GM18498 (cell line): ENCODE results near the gene HSD17B8.

Experiments used
- ATAC-seq: cut with Tn5 transposase; IDR thresholded peaks from one replicate; pipeline ENCODE4 v1.9.1; 2021; ENCODE audit warnings: mild to moderate bottlenecking, moderate library complexity; ENCODE audit not compliant: unreplicated experiment

The HSD17B8 gene

DNA sequence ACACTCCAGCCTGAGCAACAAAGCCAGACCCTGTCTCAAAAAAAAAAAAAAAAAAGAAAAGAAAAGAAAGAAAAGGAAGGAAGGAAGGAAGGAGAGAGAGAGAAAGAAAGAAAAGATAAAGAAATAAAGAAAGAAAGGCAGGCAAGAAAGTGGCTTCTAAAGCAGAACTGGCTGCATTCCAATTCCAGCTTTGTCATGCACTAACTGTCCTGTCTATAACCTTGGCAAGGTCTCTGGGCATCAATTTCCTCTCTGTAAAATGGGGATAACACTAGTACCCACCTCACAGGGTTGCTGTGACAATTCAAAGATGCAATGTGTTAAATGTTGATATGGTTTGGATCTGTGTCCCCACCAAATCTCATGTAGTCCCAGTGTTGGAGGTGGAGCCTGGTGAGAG is 31.9 kb downstream of the HSD17B8 start:
- ATAC-seq, result no peak

DNA sequence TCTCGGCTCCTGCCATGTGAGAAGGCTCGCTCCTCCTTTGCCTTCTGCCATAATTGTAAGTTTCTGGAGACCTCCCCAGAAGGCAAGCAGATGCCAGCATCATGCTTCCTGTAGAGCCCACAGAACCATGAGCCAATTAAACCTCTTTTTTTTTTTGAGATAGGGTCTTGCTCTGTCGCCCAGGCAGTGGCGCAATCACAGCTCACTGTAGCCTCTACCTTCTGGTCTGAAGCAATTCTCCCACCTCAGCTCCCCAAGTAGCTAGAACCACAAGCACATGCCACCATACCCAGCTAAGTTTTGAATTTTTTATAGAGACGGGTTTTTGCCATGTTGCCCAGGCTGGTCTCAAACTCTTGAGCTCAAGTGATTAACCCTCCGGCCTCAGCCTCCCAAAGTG is 32.4 kb downstream of the HSD17B8 start:
- ATAC-seq, result no peak

DNA sequence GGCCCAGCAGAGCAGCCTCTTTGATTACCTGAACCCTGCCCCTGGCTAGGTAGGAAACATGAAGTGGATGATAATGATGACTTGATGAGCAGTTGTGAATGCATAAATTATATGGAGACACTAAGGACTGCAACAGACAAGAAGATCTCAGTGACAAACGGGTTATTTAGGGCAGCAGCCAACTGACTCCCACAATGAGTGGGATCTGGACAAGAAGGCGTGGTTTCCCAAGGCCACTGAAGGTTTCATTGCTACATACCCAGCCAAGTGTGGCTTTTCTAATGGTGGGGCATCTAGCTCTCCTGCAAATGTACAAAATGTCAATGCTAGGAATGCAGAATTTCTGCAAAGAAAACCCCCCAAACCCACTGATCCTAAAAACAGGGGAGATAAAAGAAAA is 33.3 kb downstream of the HSD17B8 start:
- ATAC-seq, result no peak

DNA sequence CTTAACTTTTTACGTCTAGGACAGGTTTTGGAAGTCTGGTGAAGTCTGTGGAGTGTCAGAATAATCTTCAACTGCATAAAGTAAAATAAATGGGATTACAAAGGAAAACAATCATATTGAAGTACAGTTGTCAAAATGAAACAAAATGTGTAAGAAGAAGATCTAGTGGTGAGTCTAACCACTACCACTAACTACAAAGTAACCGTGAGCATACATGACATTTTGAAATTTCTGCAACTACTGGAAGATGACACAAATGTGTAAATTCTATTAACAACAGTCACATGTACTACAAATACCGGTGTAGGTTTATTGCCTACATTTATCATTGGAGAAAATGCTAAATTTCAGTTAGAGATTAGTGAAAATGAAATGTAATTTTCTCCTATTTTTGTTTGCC is 37.5 kb downstream of the HSD17B8 start:
- ATAC-seq, result no peak

- ATAC-seq, result no peak
These were observed 39.0 kb downstream of the HSD17B8 start for GRCh38 chr6:33243476-33243875.

DNA sequence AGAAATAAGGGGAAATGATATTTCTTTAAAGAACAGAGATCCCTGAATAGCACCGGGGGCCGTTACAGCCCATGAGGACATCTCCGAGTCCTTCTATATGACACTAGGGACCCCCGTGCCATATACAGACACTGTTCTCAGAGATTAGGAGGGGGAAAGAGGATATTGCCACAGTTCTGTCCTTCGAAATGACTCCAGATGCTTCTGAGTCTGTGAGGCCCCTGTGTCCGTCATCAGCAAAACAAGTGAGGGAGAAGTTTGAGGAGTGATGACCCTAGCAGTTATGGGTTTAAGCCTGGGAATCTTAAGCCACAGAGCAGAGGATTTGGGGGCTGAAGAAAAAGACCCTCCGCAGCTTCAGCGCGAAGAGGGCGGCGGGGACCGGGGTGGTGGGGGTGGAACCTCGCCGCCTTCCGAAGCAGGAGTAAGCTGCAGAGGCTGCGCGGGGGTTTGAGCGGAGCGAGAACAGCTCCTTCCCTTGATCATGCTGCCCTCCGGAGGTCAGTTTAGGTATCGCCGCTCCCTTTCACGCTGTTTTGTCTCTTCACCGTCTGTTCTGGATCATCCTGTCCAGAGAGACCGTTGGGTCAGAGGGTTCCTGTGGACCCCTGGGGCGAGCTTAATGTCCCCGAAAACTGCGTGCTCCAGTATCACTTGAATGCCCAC is 43.7 kb downstream of the HSD17B8 start:
- ATAC-seq, result peak; percentile 38

GRCh38 chr6:33248643-33248931 is 44.1 kb downstream of the HSD17B8 start:
- peak; percentile 5 for ATAC-seq

- peak; percentile 87 for ATAC-seq
These were observed 44.7 kb downstream of the HSD17B8 start for GRCh38 chr6:33248932-33249731.

DNA sequence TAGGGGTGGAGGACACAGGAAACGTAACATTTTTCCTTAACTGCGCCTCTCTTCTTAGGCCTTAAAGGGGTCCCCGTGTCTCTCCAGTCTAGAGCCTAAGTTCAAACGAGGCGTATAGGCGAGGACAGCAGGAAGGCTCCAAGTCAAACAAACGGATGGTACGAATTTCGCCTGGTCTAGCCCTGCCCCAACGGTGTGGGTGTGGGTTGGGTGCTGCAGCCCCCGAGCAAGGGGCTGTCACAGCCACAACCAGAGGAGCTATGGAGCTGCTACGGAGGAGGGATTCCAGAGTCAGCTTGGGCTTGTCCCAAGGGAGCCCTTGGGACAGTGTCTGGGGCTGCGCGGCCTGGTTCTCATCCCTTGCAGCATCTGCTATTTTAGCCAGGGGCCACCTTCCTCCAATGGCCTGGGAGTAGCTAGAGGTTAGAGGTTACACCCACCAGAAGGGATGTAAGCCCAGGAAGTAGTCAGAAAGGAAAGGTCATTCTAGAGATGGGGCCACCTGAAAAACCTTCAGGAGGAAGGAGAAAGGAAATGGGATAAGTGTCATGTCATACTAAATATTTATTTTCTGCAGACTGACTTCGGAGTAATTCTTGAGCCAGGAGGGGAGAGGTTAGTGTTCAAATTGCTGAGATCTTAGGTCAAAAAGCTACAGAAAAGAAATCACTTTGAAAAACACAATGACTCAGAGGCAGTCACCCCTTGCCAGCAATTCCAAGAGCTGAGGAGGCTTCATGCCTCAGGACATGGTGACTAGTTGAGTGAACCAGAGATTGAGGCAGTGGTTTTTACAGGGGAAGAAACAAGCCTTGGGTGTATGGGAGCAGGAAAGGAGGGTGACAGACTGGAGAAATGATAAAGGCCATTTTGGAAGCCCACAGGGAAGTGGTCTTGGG is 45.5 kb downstream of the HSD17B8 start:
- ATAC-seq, result peak; percentile 1

GRCh38 chr6:33250731-33251130 is 46.3 kb downstream of the HSD17B8 start:
- no peak for ATAC-seq

GRCh38 chr6:33251395-33252012 is 47.0 kb downstream of the HSD17B8 start:
- ATAC-seq, result no peak

GRCh38 chr6:33252759-33253158 is 48.3 kb downstream of the HSD17B8 start:
- no peak for ATAC-seq

DNA sequence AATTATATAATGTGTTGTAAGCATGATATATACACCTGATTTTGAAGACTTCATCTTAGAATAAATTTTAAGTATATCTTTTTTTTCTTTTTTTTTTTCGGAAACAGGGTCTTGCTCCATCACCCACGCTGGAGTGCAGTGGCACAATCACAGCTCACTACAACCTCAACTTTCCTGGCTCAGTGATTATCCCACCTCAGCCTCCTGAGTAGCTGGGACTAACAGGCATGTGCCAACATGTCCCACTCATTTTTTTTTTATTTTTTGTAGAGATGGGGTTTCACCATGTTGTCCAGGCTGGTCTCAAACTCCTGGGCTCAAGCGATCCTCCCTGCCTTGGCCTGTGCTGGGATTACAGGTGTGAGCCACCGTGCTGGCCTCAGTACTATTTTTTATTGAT is 50.1 kb downstream of the HSD17B8 start:
- no peak for ATAC-seq
